Hematopoietic multipotent progenitor cell treated with erythropoietin and hydrocortisone succinate and interleukin-3 and kit ligand, for 17 days (in vitro differentiated cells): ENCODE measurements around the gene RAX2.

Source experiments
- DNase-seq: peaks from one replicate; pipeline ENCODE4 v3.0.0-alpha.2; 2015; ENCODE audit warnings: low spot score

The RAX2 gene

DNA sequence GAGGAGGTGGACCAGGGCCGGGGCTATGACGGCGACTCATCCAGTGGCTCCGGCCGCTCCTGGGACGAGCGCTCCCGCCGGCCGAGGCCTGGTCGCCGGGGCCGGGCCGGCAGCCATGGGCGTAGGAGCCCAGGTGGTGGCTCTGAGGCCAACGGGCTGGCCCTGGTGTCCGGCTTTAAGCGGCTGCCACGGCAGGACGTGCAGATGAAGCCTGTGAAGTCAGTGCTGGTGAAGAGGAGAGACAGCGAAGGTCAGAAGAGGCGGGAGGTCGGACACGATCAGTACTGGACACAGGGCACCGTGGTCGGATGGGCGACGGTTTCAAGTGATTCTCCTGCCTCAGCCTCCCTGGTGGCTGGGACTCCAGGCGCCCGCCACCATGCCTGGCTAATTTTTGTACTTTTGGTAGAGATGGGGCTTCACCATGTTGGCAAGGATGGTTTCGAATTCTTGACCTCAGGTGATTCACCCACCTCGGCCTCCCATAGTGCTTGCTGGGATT lies 41.5 kb downstream of the RAX2 start:
- no peak for DNase-seq

DNA sequence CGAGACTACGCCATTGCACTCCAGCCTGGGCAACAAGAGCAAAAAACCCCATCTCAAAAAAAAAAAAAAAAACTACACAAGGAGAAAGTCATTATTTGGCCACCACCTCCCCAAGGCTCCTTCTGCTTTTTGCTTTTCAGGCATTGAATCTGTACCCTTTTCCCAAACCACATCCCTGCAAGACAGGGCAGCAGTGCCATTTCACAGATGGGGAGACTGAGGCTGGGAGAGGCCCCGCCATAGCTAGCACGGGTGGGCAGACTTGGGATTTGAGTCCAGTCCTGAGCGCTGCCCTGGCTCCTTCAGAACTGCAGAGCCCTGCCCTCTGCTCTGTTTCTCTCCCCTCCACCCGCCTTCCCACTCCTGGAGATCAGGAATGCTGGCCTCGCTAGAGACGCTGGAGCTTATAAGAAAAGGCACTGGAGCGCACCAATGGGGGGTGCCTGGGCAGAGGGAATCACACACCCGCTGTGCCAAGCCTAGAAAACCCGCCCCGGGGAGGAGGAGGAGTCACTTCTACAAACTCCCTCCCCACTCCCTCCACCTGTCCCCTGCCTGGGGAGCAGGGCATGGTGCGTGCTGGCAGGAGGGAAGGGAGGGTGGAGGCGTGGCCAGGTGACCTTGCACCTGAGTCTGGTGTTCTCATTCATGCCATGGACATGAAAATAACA lies 46.3 kb downstream of the RAX2 start:
- no peak for DNase-seq

DNA sequence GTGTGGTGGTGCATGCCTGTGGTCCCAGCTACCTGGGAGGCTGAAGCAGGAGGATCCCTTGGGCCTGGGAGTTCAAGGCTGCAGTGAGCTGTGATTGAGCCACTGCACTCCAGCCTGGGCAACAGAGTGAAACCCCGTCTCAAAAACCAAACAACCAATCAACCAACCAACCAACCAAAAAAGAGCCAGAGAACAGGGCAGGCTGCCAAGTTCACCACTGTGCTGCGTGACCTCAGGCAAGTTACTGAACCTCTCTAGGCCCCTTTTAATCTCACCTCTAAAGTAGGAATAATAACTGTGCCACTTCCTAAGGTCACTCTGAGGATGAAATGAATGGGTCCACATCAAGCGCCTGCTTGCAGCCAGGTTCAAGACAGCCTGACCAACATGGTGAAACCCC lies 46.9 kb downstream of the RAX2 start:
- no peak for DNase-seq

DNA sequence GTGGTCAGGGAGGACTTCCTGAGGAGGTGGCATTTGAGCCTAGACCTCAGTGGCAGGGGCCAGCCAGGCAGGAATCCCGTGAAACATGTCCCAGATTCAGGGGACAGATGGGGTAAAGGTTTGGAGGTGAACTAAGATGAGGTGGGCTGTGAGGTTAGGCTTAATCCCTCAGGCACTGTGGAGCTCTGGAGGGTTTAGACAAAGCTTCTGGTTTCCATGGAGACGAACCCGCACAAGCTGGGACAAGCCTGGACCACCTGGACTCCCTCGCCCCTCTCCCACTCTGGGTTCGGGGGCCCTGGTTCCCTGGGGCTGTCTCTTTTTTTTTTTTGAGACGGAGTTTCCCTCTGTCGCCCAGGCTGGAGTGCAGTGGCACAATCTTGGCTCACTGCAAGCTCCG lies 48.1 kb downstream of the RAX2 start:
- DNase-seq: no peak

DNA sequence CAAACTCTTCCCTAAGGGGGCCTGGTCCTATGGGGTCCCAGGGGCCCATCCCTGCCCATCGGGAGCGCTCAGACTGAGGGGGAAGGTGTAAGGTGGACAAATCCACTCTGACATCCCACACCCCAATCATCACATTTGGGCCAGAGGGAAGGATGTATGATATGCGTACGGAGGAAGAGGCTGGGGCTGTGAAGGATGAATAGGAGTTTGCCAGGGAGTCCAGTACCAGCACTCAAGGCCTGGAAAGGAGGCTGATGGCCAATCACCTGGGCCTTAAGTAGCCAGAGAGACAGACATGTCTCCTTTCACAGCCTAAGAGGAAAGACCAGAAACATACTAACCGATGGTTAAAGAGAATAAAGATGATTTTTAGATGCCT lies 48.9 kb downstream of the RAX2 start:
- DNase-seq: no peak

DNA sequence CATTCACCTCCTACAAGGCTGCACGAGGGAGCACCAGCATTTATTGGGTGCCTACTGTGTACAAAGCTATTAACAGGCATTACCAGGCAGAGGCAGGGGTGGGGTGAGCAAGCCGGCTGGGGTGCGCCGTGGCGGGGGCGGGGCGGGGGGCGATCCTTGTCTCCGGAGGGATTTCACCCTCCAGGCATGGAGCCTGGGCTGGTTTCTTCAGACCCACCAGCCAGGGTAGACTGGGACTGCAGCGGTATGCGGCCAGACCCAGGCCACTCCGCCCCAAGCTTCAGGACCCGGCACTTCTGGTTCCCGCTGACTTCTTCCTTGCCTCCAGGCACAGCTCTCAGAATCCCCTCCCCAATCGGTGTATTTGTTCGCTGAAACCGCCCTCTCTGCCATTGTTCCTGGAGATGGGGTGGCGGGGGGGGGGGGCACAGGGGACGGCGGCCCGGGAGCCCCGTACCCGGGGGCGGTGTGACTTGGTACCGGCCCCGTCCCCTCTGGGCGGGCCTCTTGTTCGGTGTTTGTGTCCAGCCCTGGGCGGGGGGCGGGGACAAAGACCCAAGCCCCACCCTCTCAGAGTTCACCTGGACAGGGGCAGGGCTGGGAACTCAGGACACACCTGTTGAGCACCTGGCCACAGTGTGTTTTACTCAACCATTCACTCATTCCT lies 49.5 kb downstream of the RAX2 start:
- no peak for DNase-seq

DNA sequence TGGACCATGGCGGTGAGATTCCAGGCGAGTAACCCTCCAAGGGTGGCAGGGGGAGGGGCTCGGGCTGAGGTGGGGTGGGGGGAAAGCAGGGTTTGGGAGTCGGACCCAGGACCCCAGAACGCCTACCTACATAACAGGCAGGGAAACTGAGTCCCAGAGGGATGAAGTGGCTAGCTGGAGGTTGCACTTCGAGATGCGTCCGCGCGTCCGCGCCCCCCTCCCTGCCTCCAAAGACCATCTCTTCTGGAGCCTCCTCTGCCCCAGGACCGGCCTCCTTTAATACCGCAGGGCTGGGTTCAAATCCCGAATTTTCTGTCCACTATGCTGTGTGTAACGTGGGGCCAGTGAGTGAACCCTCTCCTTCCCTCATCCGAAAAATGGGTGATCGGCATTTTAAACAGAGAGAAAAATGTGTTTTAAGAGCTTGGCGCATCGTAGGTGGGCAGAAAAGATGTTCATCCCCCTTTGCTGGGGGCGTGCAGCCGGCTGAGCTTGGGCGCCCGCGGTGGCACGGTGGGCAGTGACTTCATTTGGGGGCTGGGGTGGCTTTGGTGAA lies 50.1 kb downstream of the RAX2 start:
- DNase-seq: no peak

DNA sequence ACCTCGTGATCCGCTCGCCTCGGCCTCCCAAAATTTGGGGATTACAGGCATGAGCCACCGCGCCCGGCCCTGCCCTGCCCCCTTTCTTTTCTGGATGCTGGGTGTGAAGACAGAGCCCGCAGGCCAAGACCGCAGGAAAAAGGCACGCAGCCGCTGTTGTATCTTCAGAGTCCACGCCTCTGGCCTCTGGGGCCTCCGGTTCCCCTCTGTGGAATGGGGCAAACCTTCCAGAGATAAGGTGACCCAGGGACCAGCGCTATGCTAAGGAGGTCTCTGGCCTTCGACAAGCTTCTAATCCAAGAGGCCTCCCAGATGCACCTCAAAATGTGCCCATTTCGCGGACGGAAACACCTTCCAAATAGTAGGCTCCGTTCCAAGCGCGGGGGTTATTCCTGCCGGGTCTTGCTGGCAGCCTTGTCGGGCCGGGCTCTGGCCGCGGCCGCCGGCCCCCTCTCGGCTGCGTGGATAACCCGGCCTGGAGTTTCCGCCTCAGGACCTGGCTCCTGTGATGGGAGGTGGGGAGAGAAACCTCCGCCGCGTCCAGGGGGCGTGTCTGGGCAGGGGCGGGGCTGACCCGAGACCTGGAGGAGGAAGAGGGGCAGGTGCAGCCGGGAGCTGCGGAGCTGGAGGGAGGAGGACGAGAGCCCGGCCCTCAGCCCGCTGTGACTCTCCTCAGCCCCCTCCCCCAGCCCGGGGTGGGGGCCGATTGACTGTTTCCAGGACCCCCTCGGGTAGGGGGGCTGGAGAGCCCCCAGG lies 50.7 kb downstream of the RAX2 start:
- no peak for DNase-seq

DNA sequence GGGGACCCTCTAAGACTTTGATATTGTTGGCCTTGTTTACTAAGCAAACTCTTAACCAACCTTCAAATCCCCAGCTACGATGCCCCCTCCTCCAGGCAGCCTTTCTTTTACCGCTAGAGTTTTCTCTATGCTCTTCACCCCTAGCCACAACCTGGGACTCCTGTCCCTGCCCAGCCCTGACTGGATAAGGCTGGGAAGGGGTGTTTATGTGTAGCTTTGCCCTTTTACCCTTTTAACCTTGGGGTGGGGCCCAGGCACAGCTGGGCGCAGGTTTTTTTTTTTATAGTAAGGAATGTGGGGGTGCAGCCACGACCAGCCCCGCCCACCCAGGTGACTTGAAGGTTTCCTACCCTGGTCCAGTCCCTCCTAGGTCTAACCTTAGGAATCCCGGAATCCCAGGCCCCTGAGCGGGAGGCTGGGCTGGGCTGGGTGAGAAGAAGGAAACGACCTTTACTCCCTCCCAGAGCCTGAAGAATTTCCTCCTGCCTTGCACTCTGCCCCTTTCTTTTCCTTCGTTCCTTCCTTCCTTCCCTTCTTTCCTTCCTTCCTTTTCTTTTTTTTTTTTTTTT lies 51.6 kb downstream of the RAX2 start:
- DNase-seq: no peak

DNA sequence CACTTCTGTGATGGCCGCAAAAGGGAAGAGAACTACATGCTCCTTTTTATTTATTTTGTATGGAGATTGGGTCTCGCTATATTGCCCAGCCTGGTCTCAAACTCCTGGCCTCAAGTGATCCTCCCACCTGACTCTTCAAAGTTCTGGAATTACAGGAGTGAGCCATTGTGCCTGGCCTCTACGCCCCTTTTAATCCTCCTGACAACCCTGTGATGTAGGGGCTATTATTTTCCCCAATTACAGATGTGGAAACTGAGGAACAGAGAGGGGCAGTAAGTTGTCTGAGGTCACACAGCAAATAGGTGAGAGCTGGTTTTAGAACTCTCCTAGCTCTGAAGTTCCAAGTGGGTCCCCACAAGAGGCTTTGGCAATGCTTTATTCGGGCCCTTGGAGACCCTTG lies 52.2 kb downstream of the RAX2 start:
- no peak for DNase-seq
